ENCODE results near the gene FGB. TPM values are rescaled to one million over a fixed set of nuclear protein-coding genes. Genes with fewer than 3 reads are reported as not detected.

Gene FGB
- total and polyA plus RNA-seq, 2 of the 13 experiments (the other 11 are each of a cell fraction or from before 2014, with no cell fraction given), result 226 to 784 TPM

DNA sequence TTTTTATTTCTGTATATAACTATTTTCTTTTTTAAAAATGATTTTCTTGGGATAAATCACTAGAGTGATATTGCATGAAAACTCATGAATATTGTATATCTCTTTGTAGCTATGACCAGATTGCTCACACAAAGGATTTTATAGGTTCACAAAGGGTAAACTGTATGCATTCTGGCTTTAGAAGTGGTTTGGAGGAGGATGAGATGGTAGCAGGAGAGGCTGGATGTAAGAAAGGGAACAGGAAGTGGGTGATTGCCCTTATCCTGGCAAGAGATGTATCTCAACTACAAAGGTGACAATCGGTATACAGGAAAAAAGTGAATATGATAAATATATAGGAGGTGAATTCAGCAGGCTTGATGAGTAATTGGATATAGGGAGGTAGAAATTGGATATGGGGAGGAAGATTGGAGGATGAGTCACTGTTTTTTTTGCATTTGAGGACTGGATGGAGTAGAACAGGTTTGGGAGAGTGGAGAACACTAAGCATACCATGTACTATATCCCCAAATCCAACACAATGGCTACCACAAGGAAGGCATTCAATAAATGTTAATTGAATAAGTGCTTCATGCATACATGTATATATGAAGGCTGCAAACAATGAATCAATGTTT is 39.7 kb downstream of the FGB start (continued):
- no peak for TF ChIP-seq MTF2 (CRISPR knock-in tag; IDR thresholded peaks at IDR 0.05; ENCODE audit: borderline replicate concordance)
- TF ChIP-seq ZNF142 (CRISPR knock-in tag; IDR thresholded peaks at IDR 0.05), result no peak
- no peak for TF ChIP-seq KLF13 (CRISPR knock-in tag; IDR thresholded peaks at IDR 0.05)
- TF ChIP-seq ZMYM2 (CRISPR knock-in tag; IDR thresholded peaks at IDR 0.05), result no peak
- TF ChIP-seq, protein P1, sequence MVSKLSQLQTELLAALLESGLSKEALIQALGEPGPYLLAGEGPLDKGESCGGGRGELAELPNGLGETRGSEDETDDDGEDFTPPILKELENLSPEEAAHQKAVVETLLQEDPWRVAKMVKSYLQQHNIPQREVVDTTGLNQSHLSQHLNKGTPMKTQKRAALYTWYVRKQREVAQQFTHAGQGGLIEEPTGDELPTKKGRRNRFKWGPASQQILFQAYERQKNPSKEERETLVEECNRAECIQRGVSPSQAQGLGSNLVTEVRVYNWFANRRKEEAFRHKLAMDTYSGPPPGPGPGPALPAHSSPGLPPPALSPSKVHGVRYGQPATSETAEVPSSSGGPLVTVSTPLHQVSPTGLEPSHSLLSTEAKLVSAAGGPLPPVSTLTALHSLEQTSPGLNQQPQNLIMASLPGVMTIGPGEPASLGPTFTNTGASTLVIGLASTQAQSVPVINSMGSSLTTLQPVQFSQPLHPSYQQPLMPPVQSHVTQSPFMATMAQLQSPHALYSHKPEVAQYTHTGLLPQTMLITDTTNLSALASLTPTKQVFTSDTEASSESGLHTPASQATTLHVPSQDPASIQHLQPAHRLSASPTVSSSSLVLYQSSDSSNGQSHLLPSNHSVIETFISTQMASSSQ (IDR thresholded peaks at IDR 0.05; ENCODE audit: low read depth), result no peak
- TF ChIP-seq, protein P1 (CRISPR knock-in tag; IDR thresholded peaks at IDR 0.05; ENCODE audit: borderline replicate concordance), result peak; percentile 30; the same call in 1 of the 2 replicates
- TF ChIP-seq XRCC5 (optimal IDR thresholded peaks at IDR 0.05; ENCODE audit: low read length), result no peak
